Osteoblast (primary cell): ENCODE measurements around the gene SPI1. TPM values are rescaled to one million over a fixed set of nuclear protein-coding genes. Genes with fewer than 3 reads are reported as not detected.
A peak's percentile ranks its signal among the peaks of the same experiment; 100 is the strongest.

Experiments
- DNase-seq: peaks from one replicate; pipeline ENCODE4 v3.0.0; 2011; ENCODE audit warnings: low spot score, mixed read lengths; ENCODE audit not compliant: insufficient read length; ENCODE audit errors: missing footprints
- H2AFZ ChIP-seq: 2 replicates; pipeline ENCODE4 v1.6.0; 2011; ENCODE audit warnings: mild to moderate bottlenecking, low read length
- H3K27ac ChIP-seq: 2 replicates; pipeline ENCODE4 v1.5.1; 2011; ENCODE audit warnings: mild to moderate bottlenecking, low read depth, low read length, moderate library complexity
- H3K27me3 ChIP-seq: 2 replicates; pipeline ENCODE4 v1.6.0; 2012; ENCODE audit warnings: mild to moderate bottlenecking, control low read depth, inconsistent platforms, low read length, moderate library complexity; ENCODE audit not compliant: insufficient read depth
- H3K36me3 ChIP-seq: 2 replicates; pipeline ENCODE4 v1.5.1; 2011; ENCODE audit warnings: mild to moderate bottlenecking, low read length, control low read depth, moderate library complexity; ENCODE audit not compliant: insufficient read depth
- H3K4me1 ChIP-seq: 2 replicates; pipeline ENCODE4 v1.5.1; 2011; ENCODE audit warnings: mild to moderate bottlenecking, low read length, control low read depth, moderate library complexity; ENCODE audit not compliant: insufficient read depth
- H3K4me2 ChIP-seq: 2 replicates; pipeline ENCODE4 v1.6.0; 2011; ENCODE audit warnings: mild to moderate bottlenecking, low read length; ENCODE audit not compliant: insufficient read depth
- H3K4me3 ChIP-seq: fragments of 200-600 bp; sonication (generic); 3 replicates; pipeline ENCODE4 v1.5.1; 2012; ENCODE audit warnings: mild to moderate bottlenecking, low read length, inconsistent platforms; ENCODE audit not compliant: insufficient read depth
- H3K79me2 ChIP-seq: 2 replicates; pipeline ENCODE4 v1.6.0; 2012; ENCODE audit warnings: mild to moderate bottlenecking, low read length, control low read depth, inconsistent platforms; ENCODE audit not compliant: insufficient read depth
- H3K9me3 ChIP-seq: 2 replicates; pipeline ENCODE4 v1.5.1; 2011; ENCODE audit warnings: low read depth, low read length, control low read depth
- H4K20me1 ChIP-seq: 2 replicates; pipeline ENCODE4 v1.6.0; 2012; ENCODE audit warnings: mild to moderate bottlenecking, low read length, control low read depth; ENCODE audit not compliant: insufficient read depth
- CTCF ChIP-seq: IDR thresholded peaks from 2 replicates; pipeline ENCODE4 v1.5.1; 2011; ENCODE audit warnings: mild to moderate bottlenecking, low read depth, low read length, moderate library complexity; ENCODE audit errors: extremely low read depth
- total RNA-seq: library from RNA; depleted of rRNA; stranded (reverse); fragments of >200 nt; gene quantifications from 2 replicates; pipeline ENCODE4 v1.2.3, GENCODE V29; 2012

The SPI1 gene
- not detected in 2 replicates for total RNA-seq

DNA sequence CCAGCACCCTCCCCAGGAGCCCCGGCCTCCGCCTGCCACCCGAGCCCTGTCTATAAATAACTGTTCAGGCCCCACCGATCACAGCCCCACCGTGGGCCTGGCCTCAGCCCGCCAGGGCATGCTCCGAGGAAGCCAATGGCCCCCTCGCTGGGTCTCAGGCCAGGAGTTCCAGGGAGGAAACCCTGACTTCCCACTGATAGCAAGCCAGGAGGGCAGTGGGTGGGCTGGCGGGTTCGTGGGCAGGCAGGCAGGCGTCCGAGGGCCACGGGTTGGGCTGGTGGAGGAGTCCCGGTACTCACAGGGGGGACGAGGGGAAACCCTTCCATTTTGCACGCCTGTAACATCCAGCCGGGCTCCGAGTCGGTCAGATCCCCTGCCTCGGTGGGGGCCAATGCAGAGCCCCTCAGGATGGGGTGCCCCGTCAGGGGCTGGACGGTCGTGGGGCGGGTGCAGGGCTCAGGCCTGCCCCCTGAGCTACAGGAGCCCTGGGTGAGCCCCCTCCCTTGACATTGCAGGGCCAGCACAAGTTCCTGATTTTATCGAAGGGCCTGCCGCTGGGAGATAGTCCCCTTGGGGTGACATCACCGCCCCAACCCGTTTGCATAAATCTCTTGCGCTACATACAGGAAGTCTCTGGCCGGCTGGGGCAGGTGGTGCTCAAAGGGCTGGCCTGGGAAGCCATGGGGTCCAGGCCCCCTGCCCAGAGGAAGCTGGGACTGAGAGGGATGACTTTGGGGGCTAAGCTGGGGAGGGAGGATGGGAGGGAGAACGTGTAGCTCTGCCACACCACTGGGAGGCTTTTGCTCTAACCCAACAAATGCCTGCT, at the start of gene SPI1:
SPI1 (minus strand) TSS at position 538 of the 826 bp plus-strand sequence; CDS start at position 344, 194 bp downstream.
- no peak within 1 kb of the TSS for H2AFZ ChIP-seq
- H3K4me1 ChIP-seq = peaks cover 4% of the 10 kb centered on the region
- H4K20me1 ChIP-seq = no peaks in the 10 kb centered on the region
- H3K4me3 ChIP-seq = no peak within 1 kb of the TSS
- no peaks in the 10 kb centered on the region for H3K79me2 ChIP-seq
- H3K36me3 ChIP-seq = no peaks in the 10 kb centered on the region
- DNase-seq = peak; percentile 45
- no peak within 1 kb of the TSS for H3K27ac ChIP-seq
- no peaks in the 10 kb centered on the region for H3K27me3 ChIP-seq
- no peak for TF ChIP-seq CTCF
- H3K4me2 ChIP-seq = no peak within 1 kb of the TSS
- no peaks in the 10 kb centered on the region for H3K9me3 ChIP-seq

GRCh38 chr11:47426062-47426956, 48.0 kb upstream of the SPI1 start, which contains the start of gene PSMC3:
Gene PSMC3, minus strand, starts transcription at chr11:47426439. Its CDS starts 160 bp downstream, at chr11:47426279.
- Histone ChIP-seq H3K4me3 (peak within 1 kb of the TSS; percentile 99), H3K27me3 (no peaks in the 10 kb centered on the region), H3K4me1 (peaks cover 14% of the 10 kb centered on the region), H2AFZ (peak within 1 kb of the TSS; percentile 97), H3K4me2 (peak within 1 kb of the TSS; percentile 98), H3K36me3 (peaks cover 31% of the 10 kb centered on the region), H3K79me2 (peaks cover 26% of the 10 kb centered on the region), H3K9me3 (no peaks in the 10 kb centered on the region), H4K20me1 (no peaks in the 10 kb centered on the region), H3K27ac (peak within 1 kb of the TSS; percentile 99)
- no peak for TF ChIP-seq CTCF
- DNase-seq = peak; percentile 99

DNA sequence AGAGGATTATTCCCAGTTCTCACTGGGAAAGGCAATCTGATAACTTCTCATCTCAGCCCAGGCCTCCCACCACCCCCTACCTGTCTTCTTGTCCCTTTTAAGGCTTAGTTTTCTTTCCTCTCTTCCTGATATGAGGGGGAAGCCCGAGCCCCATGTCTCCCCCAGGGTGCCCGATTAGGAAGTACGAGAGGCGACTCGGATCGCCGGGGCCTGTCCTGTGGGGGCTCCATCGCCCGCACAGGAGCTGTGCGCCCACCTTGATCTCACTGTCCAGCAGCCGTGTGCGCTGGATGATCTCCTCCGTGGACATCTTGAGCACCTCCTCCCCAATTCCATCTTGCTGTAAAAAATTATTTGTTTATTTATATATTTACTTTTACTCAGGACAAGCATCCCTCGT, 47.3 kb upstream of the SPI1 start:
- Histone ChIP-seq H3K79me2 (peaks cover 26% of the 10 kb centered on the region), H3K4me1 (peaks cover 14% of the 10 kb centered on the region), H3K36me3 (peaks cover 37% of the 10 kb centered on the region), H3K4me2 (peak overlapping the region; percentile 98), H3K27ac (peak overlapping the region; percentile 99), H2AFZ (peak overlapping the region; percentile 97), H4K20me1 (no peaks in the 10 kb centered on the region), H3K4me3 (peak overlapping the region; percentile 99), H3K9me3 (no peaks in the 10 kb centered on the region), H3K27me3 (no peaks in the 10 kb centered on the region)
- DNase-seq = peak; percentile 58
- no peak for TF ChIP-seq CTCF
